Bronchial epithelial cell (primary cell): ENCODE results near the gene ITSN2. TPM values are rescaled to one million over a fixed set of nuclear protein-coding genes. Genes with fewer than 3 reads are reported as not detected.

Source experiments
- DNase-seq: peaks from one replicate; pipeline ENCODE4 v3.0.0-alpha.2; 2010; ENCODE audit warnings: low read depth
- FAIRE-seq: peaks from 2 replicates; lab custom pipeline; 2011; peaks lifted over from hg19 to GRCh38; lab: Jason Lieb, UNC
- H3K27me3 ChIP-seq: 2 replicates; pipeline ENCODE4 v1.5.1; 2011; ENCODE audit warnings: low read length; ENCODE audit not compliant: control insufficient read depth, insufficient read depth
- H3K36me3 ChIP-seq: 2 replicates; pipeline ENCODE4 v1.5.1; 2011; ENCODE audit warnings: low read length; ENCODE audit not compliant: control insufficient read depth, insufficient read depth
- H3K4me3 ChIP-seq: 2 replicates; pipeline ENCODE4 v1.5.1; 2011; ENCODE audit warnings: mild to moderate bottlenecking, low read depth, low read length, control low read depth
- total RNA-seq: library from RNA; depleted of rRNA; stranded (reverse); fragments of >200 nt; gene quantifications from 2 replicates; pipeline ENCODE4 v1.2.1, GENCODE V29; 2014
- TF ChIP-seq, protein P1 (sequence below): IDR thresholded peaks from 2 replicates; pipeline ENCODE4 v1.5.1; 2011; ENCODE audit warnings: mild to moderate bottlenecking, moderate library complexity, low read length, control low read depth, inconsistent platforms; ENCODE audit not compliant: insufficient read depth, severe bottlenecking

ITSN2 gene
- total RNA-seq, 1 donor from 2014 or later, result 26.3 TPM

DNA sequence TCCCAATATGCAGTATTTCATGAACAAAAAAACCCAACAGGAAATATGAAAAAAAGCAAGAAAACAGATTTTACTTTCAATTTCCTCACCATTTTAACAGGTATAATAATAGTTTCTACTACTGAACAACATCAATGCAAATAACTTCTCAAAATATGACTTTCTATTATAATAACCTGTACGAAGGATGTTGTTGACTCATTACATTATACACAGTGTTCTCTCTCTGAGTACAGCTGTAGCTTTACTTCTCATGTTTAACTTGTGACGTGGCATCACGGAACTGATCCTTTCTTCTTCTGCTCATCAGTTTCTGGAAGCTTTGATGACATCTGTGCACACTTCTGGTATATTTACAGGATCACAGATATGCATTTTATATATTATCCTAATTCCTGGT is 145.5 kb downstream of the ITSN2 start:
- Histone ChIP-seq H3K36me3 (peaks cover 3% of the 10 kb centered on the region), H3K27me3 (no peaks in the 10 kb centered on the region), H3K4me3 (no peak overlapping the region)
- DNase-seq, result no peak
- FAIRE-seq, result no peak
- TF ChIP-seq, protein P1, sequence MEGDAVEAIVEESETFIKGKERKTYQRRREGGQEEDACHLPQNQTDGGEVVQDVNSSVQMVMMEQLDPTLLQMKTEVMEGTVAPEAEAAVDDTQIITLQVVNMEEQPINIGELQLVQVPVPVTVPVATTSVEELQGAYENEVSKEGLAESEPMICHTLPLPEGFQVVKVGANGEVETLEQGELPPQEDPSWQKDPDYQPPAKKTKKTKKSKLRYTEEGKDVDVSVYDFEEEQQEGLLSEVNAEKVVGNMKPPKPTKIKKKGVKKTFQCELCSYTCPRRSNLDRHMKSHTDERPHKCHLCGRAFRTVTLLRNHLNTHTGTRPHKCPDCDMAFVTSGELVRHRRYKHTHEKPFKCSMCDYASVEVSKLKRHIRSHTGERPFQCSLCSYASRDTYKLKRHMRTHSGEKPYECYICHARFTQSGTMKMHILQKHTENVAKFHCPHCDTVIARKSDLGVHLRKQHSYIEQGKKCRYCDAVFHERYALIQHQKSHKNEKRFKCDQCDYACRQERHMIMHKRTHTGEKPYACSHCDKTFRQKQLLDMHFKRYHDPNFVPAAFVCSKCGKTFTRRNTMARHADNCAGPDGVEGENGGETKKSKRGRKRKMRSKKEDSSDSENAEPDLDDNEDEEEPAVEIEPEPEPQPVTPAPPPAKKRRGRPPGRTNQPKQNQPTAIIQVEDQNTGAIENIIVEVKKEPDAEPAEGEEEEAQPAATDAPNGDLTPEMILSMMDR, result no peak

DNA sequence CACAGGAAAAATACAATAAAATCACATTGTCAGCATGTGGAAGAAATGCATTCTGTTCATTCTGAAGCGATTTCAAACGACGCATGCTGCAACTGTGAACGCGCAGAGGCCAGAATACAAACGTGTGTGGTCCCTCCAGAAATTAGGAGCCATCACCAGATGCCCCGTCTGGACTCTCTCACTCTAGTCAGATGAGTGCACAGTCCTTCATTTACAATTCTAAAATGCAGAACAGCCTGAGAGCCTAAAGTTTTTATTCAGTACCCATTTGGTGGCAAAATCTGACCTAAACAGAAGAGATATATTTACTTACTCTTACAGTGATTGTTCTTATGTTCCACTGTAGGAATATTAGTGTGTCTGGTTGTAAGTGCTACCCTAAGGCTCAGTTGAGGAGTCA is 148.9 kb downstream of the ITSN2 start:
- FAIRE-seq, result no peak

DNA sequence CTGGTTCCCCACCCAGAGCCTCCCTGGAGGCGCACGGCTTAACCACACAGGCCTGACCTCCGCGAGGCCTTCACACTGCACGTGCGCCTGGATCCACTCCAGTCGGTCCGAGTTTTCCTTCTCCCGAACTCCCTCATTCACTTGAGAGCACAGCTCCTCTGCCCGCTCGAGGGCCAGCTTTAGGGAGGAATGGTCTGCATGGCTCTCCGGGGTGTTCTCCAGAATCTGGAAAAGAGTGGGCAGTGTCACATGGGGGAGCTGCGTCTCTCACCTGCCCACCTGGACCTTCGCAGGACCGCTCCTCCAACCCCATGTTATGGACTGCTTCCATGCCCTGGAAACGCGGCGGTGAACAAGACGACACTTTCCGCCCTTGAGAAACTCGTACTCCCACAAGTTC is 149.6 kb downstream of the ITSN2 start:
- DNase-seq, result no peak
- no peak for FAIRE-seq
- no peaks in the 10 kb centered on the region for H3K27me3 ChIP-seq
- no peak overlapping the region for H3K4me3 ChIP-seq
- H3K36me3 ChIP-seq, result peaks cover 14% of the 10 kb centered on the region
- TF ChIP-seq, protein P1, result no peak

More for the DNA sequence above, 148.9 kb downstream of the ITSN2 start:
- TF ChIP-seq, protein P1, result no peak
- no peak overlapping the region for H3K4me3 ChIP-seq
- no peak for DNase-seq
- peaks cover 14% of the 10 kb centered on the region for H3K36me3 ChIP-seq
- no peaks in the 10 kb centered on the region for H3K27me3 ChIP-seq

DNA sequence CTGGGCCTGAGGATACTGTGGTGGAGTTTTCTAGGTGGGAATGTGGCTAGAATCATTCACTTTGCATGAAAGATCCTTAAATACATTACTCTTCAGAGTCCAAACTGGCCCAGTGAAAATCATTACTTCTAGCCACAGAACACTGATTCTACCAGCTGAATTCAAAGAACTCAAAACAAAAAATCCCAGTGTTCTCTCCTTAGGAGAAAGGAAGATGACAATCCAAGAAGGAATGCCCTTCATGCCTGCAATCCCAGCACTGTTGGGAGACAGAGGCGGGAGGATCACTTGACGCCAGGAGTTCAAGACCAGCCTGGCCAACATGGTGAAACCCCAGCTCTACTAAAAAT is 150.3 kb downstream of the ITSN2 start:
- no peaks in the 10 kb centered on the region for H3K27me3 ChIP-seq
- FAIRE-seq (no peak), DNase-seq (no peak)
- TF ChIP-seq, protein P1, result no peak
- peaks cover 14% of the 10 kb centered on the region for H3K36me3 ChIP-seq
- H3K4me3 ChIP-seq, result no peak overlapping the region

DNA sequence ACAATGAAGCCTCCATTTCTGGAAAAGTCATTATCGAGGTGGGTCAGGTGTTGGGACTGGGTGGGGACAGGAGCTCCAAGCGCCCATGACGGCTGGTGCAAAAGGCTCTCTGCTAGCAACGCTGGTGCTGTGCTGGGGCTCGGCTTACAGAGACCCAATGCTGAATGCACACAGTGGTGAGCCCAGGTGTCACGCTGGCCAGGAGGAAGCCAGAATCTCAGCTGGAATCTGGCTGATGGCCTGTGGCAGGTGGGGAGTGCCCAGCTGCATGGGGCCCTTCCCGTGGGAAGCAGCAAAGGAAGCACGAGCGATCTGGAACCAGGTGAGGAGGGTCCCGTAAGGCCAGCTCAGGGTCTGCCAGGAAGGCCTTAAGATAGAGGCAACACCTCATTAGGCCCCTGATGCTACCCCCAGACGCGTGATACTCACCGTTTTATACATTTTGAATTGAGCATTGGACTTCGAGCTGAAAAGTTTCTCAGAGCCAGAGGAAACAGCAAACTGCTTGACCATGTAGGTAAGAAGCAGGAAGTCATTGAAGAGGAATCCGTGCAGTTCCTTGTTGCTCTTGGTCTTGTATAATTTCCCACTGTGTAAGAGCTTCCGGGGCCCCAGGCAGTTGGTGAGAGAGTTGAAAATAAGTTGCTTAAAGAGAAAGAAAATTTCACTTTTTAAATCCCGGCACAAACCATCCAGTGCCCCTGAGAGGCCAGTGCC is 150.8 kb downstream of the ITSN2 start:
- FAIRE-seq (no peak), DNase-seq (no peak)
- H3K4me3 ChIP-seq, result no peak overlapping the region
- H3K36me3 ChIP-seq, result peaks cover 15% of the 10 kb centered on the region
- TF ChIP-seq, protein P1, result no peak
- H3K27me3 ChIP-seq, result no peaks in the 10 kb centered on the region

DNA sequence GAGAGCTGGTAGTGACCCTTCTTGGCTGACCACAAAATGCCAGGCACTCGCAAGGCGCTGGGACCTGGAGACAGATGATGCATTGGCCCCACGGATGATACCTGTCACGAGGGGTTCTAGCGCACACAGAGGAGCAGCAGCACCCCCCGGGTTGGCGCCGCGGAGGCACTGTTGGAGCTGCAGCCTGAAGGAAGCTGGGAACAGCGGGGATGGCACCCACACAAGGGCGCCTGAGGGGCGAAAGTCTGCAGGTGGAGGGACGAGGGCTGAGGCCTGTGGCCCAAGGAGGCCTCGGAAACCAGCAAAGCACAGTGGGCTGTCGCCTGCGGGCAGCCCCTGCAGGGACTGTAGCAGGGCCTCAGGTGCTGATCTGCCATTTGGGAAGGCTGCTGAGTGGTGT is 151.8 kb downstream of the ITSN2 start:
- TF ChIP-seq, protein P1, result no peak
- DNase-seq (no peak), FAIRE-seq (no peak)
- peaks cover 18% of the 10 kb centered on the region for H3K36me3 ChIP-seq
- no peaks in the 10 kb centered on the region for H3K27me3 ChIP-seq
- H3K4me3 ChIP-seq, result no peak overlapping the region
